HEK293 (cell line): ENCODE measurements around the gene TTC24.

Experiments used
- RBAK ChIP-seq: fragments of 450-650 bp; formaldehyde crosslinking; IDR thresholded peaks from 2 replicates; pipeline ENCODE4 v1.5.1; 2016; ENCODE audit warnings: missing biosample characterization, missing genetic modification characterization
- REST ChIP-seq: fragments of 450-650 bp; formaldehyde crosslinking; IDR thresholded peaks from 2 replicates; pipeline ENCODE4 v1.5.1; 2016; ENCODE audit warnings: missing biosample characterization, missing genetic modification characterization
- TF ChIP-seq, protein P1 (sequence below): fragments of 450-650 bp; formaldehyde crosslinking; IDR thresholded peaks from 2 replicates; pipeline ENCODE4 v1.5.1; 2016; ENCODE audit warnings: missing biosample characterization, missing genetic modification characterization
- TF ChIP-seq, protein P2 (sequence below): fragments of 450-650 bp; formaldehyde crosslinking; IDR thresholded peaks from 2 replicates; pipeline ENCODE4 v1.5.1; 2016; ENCODE audit warnings: missing biosample characterization, missing genetic modification characterization
- TF ChIP-seq, protein P3 (sequence below): fragments of 450-650 bp; formaldehyde crosslinking; IDR thresholded peaks from 2 replicates; pipeline ENCODE4 v1.5.1; 2016; ENCODE audit warnings: missing biosample characterization, missing genetic modification characterization

GRCh38 chr1:156530006-156530405 lies 49.5 kb upstream of the TTC24 start:
- TF ChIP-seq, protein P1, sequence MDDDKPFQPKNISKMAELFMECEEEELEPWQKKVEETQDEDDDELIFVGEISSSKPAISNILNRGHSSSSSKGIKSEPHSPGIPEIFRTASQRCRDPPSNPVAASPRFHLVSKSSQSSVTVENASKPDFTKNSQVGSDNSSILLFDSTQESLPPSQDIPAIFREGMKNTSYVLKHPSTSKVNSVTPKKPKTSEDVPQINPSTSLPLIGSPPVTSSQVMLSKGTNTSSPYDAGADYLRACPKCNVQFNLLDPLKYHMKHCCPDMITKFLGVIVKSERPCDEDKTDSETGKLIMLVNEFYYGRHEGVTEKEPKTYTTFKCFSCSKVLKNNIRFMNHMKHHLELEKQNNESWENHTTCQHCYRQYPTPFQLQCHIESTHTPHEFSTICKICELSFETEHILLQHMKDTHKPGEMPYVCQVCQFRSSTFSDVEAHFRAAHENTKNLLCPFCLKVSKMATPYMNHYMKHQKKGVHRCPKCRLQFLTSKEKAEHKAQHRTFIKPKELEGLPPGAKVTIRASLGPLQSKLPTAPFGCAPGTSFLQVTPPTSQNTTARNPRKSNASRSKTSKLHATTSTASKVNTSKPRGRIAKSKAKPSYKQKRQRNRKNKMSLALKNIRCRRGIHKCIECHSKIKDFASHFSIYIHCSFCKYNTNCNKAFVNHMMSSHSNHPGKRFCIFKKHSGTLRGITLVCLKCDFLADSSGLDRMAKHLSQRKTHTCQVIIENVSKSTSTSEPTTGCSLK (tag by site-specific recombination), result no peak
- TF ChIP-seq RBAK (tag by site-specific recombination) (no peak), REST (tag by site-specific recombination) (no peak)
- TF ChIP-seq, protein P2, sequence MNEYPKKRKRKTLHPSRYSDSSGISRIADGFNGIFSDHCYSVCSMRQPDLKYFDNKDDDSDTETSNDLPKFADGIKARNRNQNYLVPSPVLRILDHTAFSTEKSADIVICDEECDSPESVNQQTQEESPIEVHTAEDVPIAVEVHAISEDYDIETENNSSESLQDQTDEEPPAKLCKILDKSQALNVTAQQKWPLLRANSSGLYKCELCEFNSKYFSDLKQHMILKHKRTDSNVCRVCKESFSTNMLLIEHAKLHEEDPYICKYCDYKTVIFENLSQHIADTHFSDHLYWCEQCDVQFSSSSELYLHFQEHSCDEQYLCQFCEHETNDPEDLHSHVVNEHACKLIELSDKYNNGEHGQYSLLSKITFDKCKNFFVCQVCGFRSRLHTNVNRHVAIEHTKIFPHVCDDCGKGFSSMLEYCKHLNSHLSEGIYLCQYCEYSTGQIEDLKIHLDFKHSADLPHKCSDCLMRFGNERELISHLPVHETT (tag by site-specific recombination), result no peak
- TF ChIP-seq, protein P3, sequence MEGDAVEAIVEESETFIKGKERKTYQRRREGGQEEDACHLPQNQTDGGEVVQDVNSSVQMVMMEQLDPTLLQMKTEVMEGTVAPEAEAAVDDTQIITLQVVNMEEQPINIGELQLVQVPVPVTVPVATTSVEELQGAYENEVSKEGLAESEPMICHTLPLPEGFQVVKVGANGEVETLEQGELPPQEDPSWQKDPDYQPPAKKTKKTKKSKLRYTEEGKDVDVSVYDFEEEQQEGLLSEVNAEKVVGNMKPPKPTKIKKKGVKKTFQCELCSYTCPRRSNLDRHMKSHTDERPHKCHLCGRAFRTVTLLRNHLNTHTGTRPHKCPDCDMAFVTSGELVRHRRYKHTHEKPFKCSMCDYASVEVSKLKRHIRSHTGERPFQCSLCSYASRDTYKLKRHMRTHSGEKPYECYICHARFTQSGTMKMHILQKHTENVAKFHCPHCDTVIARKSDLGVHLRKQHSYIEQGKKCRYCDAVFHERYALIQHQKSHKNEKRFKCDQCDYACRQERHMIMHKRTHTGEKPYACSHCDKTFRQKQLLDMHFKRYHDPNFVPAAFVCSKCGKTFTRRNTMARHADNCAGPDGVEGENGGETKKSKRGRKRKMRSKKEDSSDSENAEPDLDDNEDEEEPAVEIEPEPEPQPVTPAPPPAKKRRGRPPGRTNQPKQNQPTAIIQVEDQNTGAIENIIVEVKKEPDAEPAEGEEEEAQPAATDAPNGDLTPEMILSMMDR (tag by site-specific recombination), result no peak
